H1 (cell line): Measurements from ENCODE around the gene PRCP. TPM values are rescaled to one million over a fixed set of nuclear protein-coding genes. Genes with fewer than 3 reads are reported as not detected.

Experiments used
- CTCF ChIA-PET: fragments of 300-600 bp; sonication (Branson Sonifier 250); formaldehyde crosslinking; loops from one replicate; lab custom pipeline; 2021; ENCODE audit not compliant: partially characterized antibody; lab: Charles Lee
- POLR2A ChIA-PET: fragments of 300-600 bp; sonication (Branson Sonifier 250); formaldehyde crosslinking; loops from one replicate; lab custom pipeline; 2021; ENCODE audit warnings: inconsistent platforms; ENCODE audit not compliant: partially characterized antibody; lab: Charles Lee
- DNase-seq, 2 experiments: peaks; one replicate each; pipeline versions ENCODE4 v3.0.0 to v3.0.0-alpha.2; 2010 to 2022; ENCODE audit warnings: low spot score in 2 of 2, low read depth in 1 of 2, mixed read lengths in 1 of 2
- FAIRE-seq: peaks from 2 replicates; lab custom pipeline; 2011; peaks lifted over from hg19 to GRCh38; lab: Jason Lieb, UNC
- H2AFZ ChIP-seq: 2 replicates; pipeline ENCODE4 v1.8.1; 2012; ENCODE audit warnings: low read length, inconsistent platforms
- H2AK5ac ChIP-seq: 2 replicates; pipeline ENCODE4 v1.6.1; 2013; ENCODE audit warnings: low read depth, low read length
- H2BK120ac ChIP-seq: replicated peaks from 2 replicates; pipeline ENCODE3; 2013; ENCODE audit warnings: low read depth, low read length, inconsistent platforms
- H2BK12ac ChIP-seq: 2 replicates; pipeline ENCODE4 v1.6.1; 2013; ENCODE audit warnings: low read depth, low read length
- H2BK15ac ChIP-seq: 2 replicates; pipeline ENCODE4 v1.6.1; 2013; ENCODE audit warnings: low read length
- H2BK20ac ChIP-seq: 2 replicates; pipeline ENCODE4 v1.6.1; 2013; ENCODE audit warnings: low read length
- H2BK5ac ChIP-seq: 2 replicates; pipeline ENCODE4 v1.6.1; 2013; ENCODE audit warnings: low read depth, low read length
- H3K14ac ChIP-seq: 2 replicates; pipeline ENCODE4 v1.6.1; 2013; ENCODE audit warnings: inconsistent platforms; ENCODE audit not compliant: insufficient read length
- H3K18ac ChIP-seq: 2 replicates; pipeline ENCODE4 v1.6.1; 2013; ENCODE audit warnings: low read length; ENCODE audit errors: extremely low read depth
- H3K23ac ChIP-seq: 2 replicates; pipeline ENCODE4 v1.6.1; 2013; ENCODE audit warnings: inconsistent platforms; ENCODE audit not compliant: insufficient read length
- H3K23me2 ChIP-seq: 2 replicates; pipeline ENCODE4 v1.6.1; 2013; ENCODE audit warnings: low read depth, low read length
- H3K27ac ChIP-seq: 2 replicates; pipeline ENCODE4 v1.6.1; 2011; ENCODE audit warnings: low read depth, low read length, inconsistent platforms
- H3K27me3 ChIP-seq, 4 experiments: replicated peaks in 1 of 4; 1 replicate in 1 of 4; 2 replicates in 3 of 4; pipeline versions ENCODE4 v1.6.1 to v1.8.1; 2011 to 2013; ENCODE audit warnings: low read length in 3 of 4, mild to moderate bottlenecking in 3 of 4, inconsistent platforms in 2 of 4, mixed read lengths in 2 of 4, moderate library complexity in 1 of 4; ENCODE audit not compliant: control insufficient read depth in 3 of 4, insufficient read depth in 3 of 4; ENCODE audit errors: extremely low read depth in 1 of 4
- H3K36me3 ChIP-seq, 4 experiments: 2 replicates each; pipeline versions ENCODE4 v1.6.1 to v1.8.1; 2011 to 2013; ENCODE audit warnings: mild to moderate bottlenecking in 4 of 4, low read length in 3 of 4, moderate library complexity in 2 of 4, control low read depth in 1 of 4, inconsistent platforms in 1 of 4; ENCODE audit not compliant: insufficient read depth in 4 of 4, control insufficient read depth in 2 of 4
- H3K4ac ChIP-seq: replicated peaks from 2 replicates; pipeline ENCODE3; 2013; ENCODE audit warnings: low read length, low read depth, mixed read lengths, inconsistent platforms; ENCODE audit not compliant: insufficient read length
- H3K4me1 ChIP-seq, 4 experiments: replicated peaks in 1 of 4; 1 replicate in 1 of 4; 2 replicates in 3 of 4; pipeline versions ENCODE4 v1.6.1 to v1.8.1; 2011 to 2013; ENCODE audit warnings: low read length in 3 of 4, inconsistent platforms in 2 of 4, mixed read lengths in 1 of 4; ENCODE audit not compliant: insufficient read depth in 4 of 4, control insufficient read depth in 3 of 4
- H3K4me2 ChIP-seq, 2 experiments: 2 replicates each; pipeline versions ENCODE4 v1.6.1 to v1.8.1; 2011 to 2013; ENCODE audit warnings: low read depth in 2 of 2, low read length in 2 of 2, control low read depth in 1 of 2, inconsistent platforms in 1 of 2, mild to moderate bottlenecking in 1 of 2; ENCODE audit not compliant: insufficient read depth in 1 of 2
- H3K4me3 ChIP-seq, 4 experiments: fragments of 200-600, 300-600 bp in 1 of 4; sonication (generic), shearing (Covaris generic), sonication (Bioruptor Twin) in 1 of 4; 2 replicates each; pipeline versions ENCODE4 v1.5.1 to v1.8.1; 2011 to 2016; ENCODE audit warnings: low read length in 4 of 4, low read depth in 3 of 4, control low read depth in 2 of 4, inconsistent platforms in 2 of 4, mild to moderate bottlenecking in 2 of 4, mixed read lengths in 1 of 4, moderate library complexity in 1 of 4; ENCODE audit not compliant: insufficient read depth in 2 of 4; ENCODE audit errors: extremely low read depth in 1 of 4
- H3K56ac ChIP-seq: replicated peaks from 2 replicates; pipeline ENCODE3; 2013; ENCODE audit warnings: low read depth, mild to moderate bottlenecking, mixed read lengths, low read length, inconsistent platforms; ENCODE audit not compliant: insufficient read length
- H3K79me1 ChIP-seq: 2 replicates; pipeline ENCODE4 v1.6.1; 2013; ENCODE audit warnings: low read depth, low read length, control low read depth
- H3K79me2 ChIP-seq, 2 experiments: 2 replicates each; pipeline versions ENCODE4 v1.6.1 to v1.8.1; 2012 to 2013; ENCODE audit warnings: low read length in 2 of 2, mild to moderate bottlenecking in 2 of 2, inconsistent platforms in 1 of 2; ENCODE audit not compliant: insufficient read depth in 2 of 2, control insufficient read depth in 1 of 2
- H3K9ac ChIP-seq, 4 experiments: replicated peaks in 1 of 4; 1 replicate in 1 of 4; 2 replicates in 3 of 4; pipeline versions ENCODE4 v1.6.1 to v1.8.1; 2011 to 2013; ENCODE audit warnings: low read depth in 3 of 4, low read length in 3 of 4, control low read depth in 2 of 4, mild to moderate bottlenecking in 2 of 4, moderate library complexity in 2 of 4, inconsistent platforms in 1 of 4; ENCODE audit errors: extremely low read depth in 1 of 4
- H3K9me3 ChIP-seq, 2 experiments: 2 replicates each; pipeline versions ENCODE4 v1.6.1 to v1.8.1; 2012 to 2013; ENCODE audit warnings: mild to moderate bottlenecking in 2 of 2, moderate library complexity in 2 of 2, control low read depth in 1 of 2, inconsistent platforms in 1 of 2, low read depth in 1 of 2, low read length in 1 of 2, mixed read lengths in 1 of 2; ENCODE audit not compliant: insufficient read depth in 2 of 2
- H4K20me1 ChIP-seq, 2 experiments: replicated peaks in 1 of 2; 2 replicates each; pipeline versions ENCODE3 to v1.8.1; 2011 to 2013; ENCODE audit warnings: inconsistent platforms in 2 of 2, low read length in 2 of 2, mild to moderate bottlenecking in 1 of 2; ENCODE audit not compliant: insufficient read depth in 2 of 2, control insufficient read depth in 1 of 2
- H4K5ac ChIP-seq: 2 replicates; pipeline ENCODE4 v1.6.1; 2013; ENCODE audit warnings: low read length, low read depth, mixed read lengths, inconsistent platforms; ENCODE audit not compliant: insufficient read length
- H4K8ac ChIP-seq: 2 replicates; pipeline ENCODE4 v1.8.0; 2013; ENCODE audit warnings: mild to moderate bottlenecking, moderate library complexity, low read length, inconsistent platforms; ENCODE audit not compliant: insufficient read depth; ENCODE audit errors: extremely low read depth
- H4K91ac ChIP-seq: replicated peaks from 2 replicates; pipeline ENCODE3; 2013; ENCODE audit warnings: low read length, mixed read lengths, inconsistent platforms; ENCODE audit not compliant: insufficient read length
- BACH1 ChIP-seq: IDR thresholded peaks from 2 replicates; pipeline ENCODE4 v1.6.1; 2012; ENCODE audit warnings: low read length, improper control_type of control experiment
- CEBPB ChIP-seq: IDR thresholded peaks from 2 replicates; pipeline ENCODE4 v1.6.1; 2012; ENCODE audit warnings: low read depth, low read length
- CHD2 ChIP-seq: IDR thresholded peaks from 2 replicates; pipeline ENCODE4 v1.6.1; 2012; ENCODE audit warnings: low read length, improper control_type of control experiment
- CREB1 ChIP-seq: IDR thresholded peaks from 2 replicates; pipeline ENCODE4 v1.6.1; 2012; ENCODE audit warnings: inconsistent platforms
- KDM1A ChIP-seq: fragments of 200-600, 300-600 bp; sonication (generic); IDR thresholded peaks from 2 replicates; pipeline ENCODE4 v1.7.1; 2016; ENCODE audit warnings: mild to moderate bottlenecking, low read length, borderline replicate concordance
- KDM5A ChIP-seq: fragments of 200-600 bp; IDR thresholded peaks from 2 replicates; pipeline ENCODE4 v1.7.1; 2012; ENCODE audit warnings: mild to moderate bottlenecking, low read length, inconsistent platforms, mixed read lengths
- PHF8 ChIP-seq: fragments of 200-600 bp; sonication (generic); conservative IDR thresholded peaks from 2 replicates; pipeline ENCODE4 v1.7.1; 2012; ENCODE audit warnings: low read depth, mild to moderate bottlenecking, inconsistent platforms, low read length, moderate library complexity
- POLR2A ChIP-seq, 2 experiments: IDR thresholded peaks; 1 replicate in 1 of 2; 2 replicates in 1 of 2; pipeline ENCODE4 v1.6.1; 2011; ENCODE audit warnings: low read depth in 2 of 2, low read length in 2 of 2, mild to moderate bottlenecking in 2 of 2; ENCODE audit errors: control extremely low read depth in 1 of 2
- SIX5 ChIP-seq: IDR thresholded peaks from 2 replicates; pipeline ENCODE4 v1.6.1; 2011; ENCODE audit warnings: mild to moderate bottlenecking, low read depth, low read length
- SP4 ChIP-seq: IDR thresholded peaks from 2 replicates; pipeline ENCODE4 v1.6.1; 2012; ENCODE audit warnings: low read length, inconsistent platforms
- WGBS, 2 experiments: shearing (Covaris generic) in 1 of 2; methylation state at CpG; one replicate each; pipeline versions ENCODE4 v1.1.6 to v1.1.7; 2013 to 2015; ENCODE audit warnings: low lambda C conversion rate in 2 of 2, mixed read lengths in 2 of 2, inconsistent platforms in 1 of 2, low coverage in 1 of 2, missing lambda C conversion rate in 1 of 2; ENCODE audit not compliant: insufficient replicate concordance in 2 of 2, insufficient coverage in 1 of 2, insufficient read length in 1 of 2; ENCODE audit errors: extremely low coverage in 1 of 2, missing lambda C conversion rate in 1 of 2; 5-methylcytosine and 5-hydroxymethylcytosine counted together
- polyA plus RNA-seq, 7 experiments: library from polyadenylated mRNA; depleted of rRNA in 3 of 7; stranded (reverse) in 5 of 7; unstranded in 2 of 7; fragments of >200 nt in 5 of 7; fragments of 200-250 nt in 2 of 7; gene quantifications; 1 replicate in 5 of 7; 2 replicates in 1 of 7; 4 replicates in 1 of 7; pipeline versions ENCODE4 v1.2.1 to v1.2.3, GENCODE V29; 2011 to 2013; ENCODE audit warnings: missing spikeins in 2 of 7, mixed read lengths in 2 of 7
- total RNA-seq: library from RNA; stranded (reverse); fragmentation: NEBNext Ultra II Directional; extraction: Animal tissue kit (Norgen Biotek cat#: 25700); gene quantifications from 2 replicates; pipeline ENCODE4 v1.2.1, GENCODE V29; 2021
- TF ChIP-seq, protein P1 (sequence below): IDR thresholded peaks from 2 replicates; pipeline ENCODE4 v1.6.1; 2012; ENCODE audit warnings: low read length, inconsistent platforms
- TF ChIP-seq, protein P2 (sequence below): IDR thresholded peaks from 2 replicates; pipeline ENCODE4 v1.6.1; 2011; ENCODE audit warnings: low read length, improper control_type of control experiment

The PRCP gene
- total and polyA plus RNA-seq, 2 of the 8 experiments (the other 6 are each of a cell fraction or from before 2014, with no cell fraction given) = 63.8 to 84.4 TPM

GRCh38 chr11:82903843-82904586 is 3.8 kb upstream of the PRCP start:
- 86% methylated on average over 3 of the region's 3 CpGs; no CpG with 5 or more reads in 1 of the 2 experiments for WGBS, 2 experiments
- POLR2A ChIA-PET = no interaction called here
- H2AK5ac ChIP-seq = no peak overlapping the region
- no peak for DNase-seq
- H4K8ac ChIP-seq = no peak overlapping the region
- H3K4me1 ChIP-seq = peaks cover 7 to 11% (median 8%) of the 10 kb centered on the region in 4 experiments; a peak in 6 of 7 replicates
- H2BK15ac ChIP-seq = no peak overlapping the region
- H3K18ac ChIP-seq = no peak overlapping the region
- H3K27me3 ChIP-seq = no peaks in the 10 kb centered on the region
- no peak overlapping the region for H3K9ac ChIP-seq
- no peak for FAIRE-seq
- no peak overlapping the region for H3K4me2 ChIP-seq
- H3K4ac ChIP-seq = no peak overlapping the region
- H3K27ac ChIP-seq = no peak overlapping the region
- H4K20me1 ChIP-seq = peaks cover 3 to 4% of the 10 kb centered on the region in 2 experiments
- no peak overlapping the region for H2BK120ac ChIP-seq
- peaks cover 12 to 72% of the 10 kb centered on the region in 2 experiments for H3K79me2 ChIP-seq
- CTCF ChIA-PET = interaction anchor here (0.5 to 8.2 kb wide), 7 partner anchors 18 to 388 kb away, joined by 3 to 82 read pairs (median 3); no protein-coding TSS in a partner anchor
- no peak overlapping the region for H3K23ac ChIP-seq
- no peak overlapping the region for H4K91ac ChIP-seq
- H2BK5ac ChIP-seq = no peak overlapping the region
- H3K14ac ChIP-seq = no peak overlapping the region
- no peaks in the 10 kb centered on the region for H3K36me3 ChIP-seq
- H3K23me2 ChIP-seq = peaks cover 13% of the 10 kb centered on the region
- H2BK20ac ChIP-seq = no peak overlapping the region
- no peak overlapping the region for H3K56ac ChIP-seq
- H2AFZ ChIP-seq = no peak overlapping the region
- H3K9me3 ChIP-seq = no peaks in the 10 kb centered on the region
- H3K4me3 ChIP-seq = no peak overlapping the region
- no peak overlapping the region for H4K5ac ChIP-seq
- H3K79me1 ChIP-seq = peaks cover 2% of the 10 kb centered on the region
- no peak overlapping the region for H2BK12ac ChIP-seq
- TF ChIP-seq, protein P1, sequence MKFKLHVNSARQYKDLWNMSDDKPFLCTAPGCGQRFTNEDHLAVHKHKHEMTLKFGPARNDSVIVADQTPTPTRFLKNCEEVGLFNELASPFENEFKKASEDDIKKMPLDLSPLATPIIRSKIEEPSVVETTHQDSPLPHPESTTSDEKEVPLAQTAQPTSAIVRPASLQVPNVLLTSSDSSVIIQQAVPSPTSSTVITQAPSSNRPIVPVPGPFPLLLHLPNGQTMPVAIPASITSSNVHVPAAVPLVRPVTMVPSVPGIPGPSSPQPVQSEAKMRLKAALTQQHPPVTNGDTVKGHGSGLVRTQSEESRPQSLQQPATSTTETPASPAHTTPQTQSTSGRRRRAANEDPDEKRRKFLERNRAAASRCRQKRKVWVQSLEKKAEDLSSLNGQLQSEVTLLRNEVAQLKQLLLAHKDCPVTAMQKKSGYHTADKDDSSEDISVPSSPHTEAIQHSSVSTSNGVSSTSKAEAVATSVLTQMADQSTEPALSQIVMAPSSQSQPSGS = no peak
- TF ChIP-seq POLR2A (IDR thresholded peaks at IDR 0.05; ENCODE audit: control extremely low read depth in 1 of 2, low read depth in 2 of 2, low read length in 2 of 2) (no peak), SP4 (no peak), CHD2 (no peak), KDM5A (no peak), BACH1 (no peak), KDM1A (no peak), PHF8 (no peak), CEBPB (no peak), CREB1 (no peak), SIX5 (no peak)
- TF ChIP-seq, protein P2, sequence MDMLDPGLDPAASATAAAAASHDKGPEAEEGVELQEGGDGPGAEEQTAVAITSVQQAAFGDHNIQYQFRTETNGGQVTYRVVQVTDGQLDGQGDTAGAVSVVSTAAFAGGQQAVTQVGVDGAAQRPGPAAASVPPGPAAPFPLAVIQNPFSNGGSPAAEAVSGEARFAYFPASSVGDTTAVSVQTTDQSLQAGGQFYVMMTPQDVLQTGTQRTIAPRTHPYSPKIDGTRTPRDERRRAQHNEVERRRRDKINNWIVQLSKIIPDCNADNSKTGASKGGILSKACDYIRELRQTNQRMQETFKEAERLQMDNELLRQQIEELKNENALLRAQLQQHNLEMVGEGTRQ = no peak
